ENCODE results near the gene NMU. TPM values are rescaled to one million over a fixed set of nuclear protein-coding genes. Genes with fewer than 3 reads are reported as not detected.

NMU gene
- total and polyA plus RNA-seq, 2 experiments from 2014 or later = 40.2 to 96.3 TPM

GRCh38 chr4:55666535-55666934 lies 30.4 kb upstream of the NMU start:
- no peaks in the 10 kb centered on the region; the same call in 1 of the 3 replicates for H3K9me3 Mint-ChIP-seq
- H3K79me2 ChIP-seq (replicated peaks; ENCODE audit: insufficient read depth) = no peaks in the 10 kb centered on the region
- ATAC-seq (no peak), DNase-seq (ENCODE audit: low spot score) (no peak)
- no peak overlapping the region for H3K4me3 Mint-ChIP-seq
- no peak overlapping the region for H3K27ac ChIP-seq (ENCODE audit: low read depth)
- no peaks in the 10 kb centered on the region; the same call in 2 of the 3 replicates for H3K36me3 Mint-ChIP-seq (ENCODE audit: low read depth)
- TF ChIP-seq ZNF114 (CRISPR knock-in tag; IDR thresholded peaks at IDR 0.05) (no peak), CREB1 (CRISPR knock-in tag; IDR thresholded peaks at IDR 0.05; ENCODE audit: low read depth) (no peak), JUNB (IDR thresholded peaks at IDR 0.05; ENCODE audit: unreplicated experiment) (no peak), EZH2phosphoT487 (IDR thresholded peaks at IDR 0.05; ENCODE audit: unreplicated experiment) (no peak), ZNF462 (CRISPR knock-in tag; IDR thresholded peaks at IDR 0.05) (no peak), EZH2 (IDR thresholded peaks at IDR 0.05; ENCODE audit: low read depth, unreplicated experiment) (no peak), REST (IDR thresholded peaks at IDR 0.05; ENCODE audit: unreplicated experiment) (no peak), POLR2AphosphoS5 (IDR thresholded peaks at IDR 0.05; ENCODE audit: low read depth) (no peak), ZNF331 (CRISPR knock-in tag; IDR thresholded peaks at IDR 0.05; ENCODE audit: low read depth) (no peak), CTCF (conservative IDR thresholded peaks at IDR 0.05; ENCODE audit: low read depth in 2 of 2) (no peak)
- no peaks in the 10 kb centered on the region for H3K27me3 ChIP-seq (ENCODE audit: insufficient read depth)
- H3K4me2 ChIP-seq = no peak overlapping the region
- no peaks in the 10 kb centered on the region for H4K20me1 ChIP-seq (replicated peaks; ENCODE audit: insufficient read depth)
- no peaks in the 10 kb centered on the region for H3K36me3 ChIP-seq (ENCODE audit: insufficient read depth)
- peak overlapping the region; percentile 56 for H2AFZ ChIP-seq
- H3K27me3 Mint-ChIP-seq (ENCODE audit: insufficient read depth, low read depth, poor library complexity) = peaks cover 3% of the 10 kb centered on the region
- peaks cover 18% of the 10 kb centered on the region for H3K4me1 Mint-ChIP-seq
- no peaks in the 10 kb centered on the region for H3F3A ChIP-seq (replicated peaks; ENCODE audit: low read depth)
- no peak overlapping the region for H3K27ac Mint-ChIP-seq
- peaks cover 17% of the 10 kb centered on the region for H3K4me1 ChIP-seq (ENCODE audit: insufficient read depth)
- H3K9me2 ChIP-seq (ENCODE audit: insufficient read depth) = peaks cover 6% of the 10 kb centered on the region
- H3K4me3 ChIP-seq = no peak overlapping the region

Data from GM23338 (cell line).